ENCODE data around the gene ANKS1A.

Gene ANKS1A

GRCh38 chr6:35044761-35045421 lies 155.8 kb downstream of the ANKS1A start:
- no peak for DNase-seq

- DNase-seq = no peak
Measured at GRCh38 chr6:35046103-35046502, 157.0 kb downstream of the ANKS1A start.

DNA sequence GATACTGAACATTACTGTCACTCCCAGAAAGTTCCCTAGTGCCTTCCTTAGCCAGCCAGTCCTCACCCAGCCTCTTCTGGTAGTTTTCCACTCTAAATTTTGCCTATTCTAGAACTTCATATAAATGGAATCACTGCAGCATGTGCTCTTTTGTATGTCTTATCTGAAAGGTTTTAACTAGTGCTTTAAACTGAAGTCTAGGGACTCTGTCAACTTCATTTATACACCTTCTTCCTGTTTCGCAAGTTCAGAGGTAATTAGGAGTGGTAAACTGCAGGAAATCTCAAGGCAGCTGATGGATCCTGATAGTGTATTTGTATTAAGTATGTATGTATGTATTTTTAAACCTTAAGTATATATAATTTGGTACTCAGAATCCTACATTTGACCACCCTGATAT lies 157.8 kb downstream of the ANKS1A start:
- DNase-seq = peak in 1 of 2 donors; percentile 21

GRCh38 chr6:35047265-35048011 lies 158.4 kb downstream of the ANKS1A start:
- DNase-seq = no peak

DNA sequence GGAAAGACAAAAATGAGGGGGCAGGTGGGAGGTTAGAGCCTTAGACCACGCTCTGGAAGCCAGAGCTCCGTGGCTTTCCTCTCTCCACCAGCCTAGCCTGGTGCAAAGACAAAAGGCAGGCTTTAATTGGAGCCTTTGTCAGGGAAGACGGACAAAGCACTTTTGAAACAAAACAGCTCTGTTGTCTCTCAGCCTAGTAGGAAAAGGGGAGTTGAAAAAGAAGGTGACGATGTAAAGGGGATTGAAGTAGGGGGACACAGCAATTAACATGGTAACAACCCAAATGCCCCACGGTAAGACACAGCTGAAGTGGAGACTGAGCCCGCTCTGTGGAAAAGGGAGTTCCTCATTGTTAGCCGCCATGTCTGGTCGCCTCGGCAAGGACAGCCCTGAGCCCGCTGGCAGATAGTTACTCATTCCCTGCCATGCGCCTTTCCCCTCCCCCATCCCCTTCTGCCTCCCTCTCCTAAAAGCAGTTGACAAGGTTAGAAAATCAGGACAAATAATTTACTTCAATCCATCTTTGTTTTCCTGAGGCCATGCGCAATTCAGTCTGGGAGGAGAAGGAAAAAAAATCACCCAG lies 159.1 kb downstream of the ANKS1A start:
- peak; percentile 77 to 88 for DNase-seq

- DNase-seq = peak; percentile 75 to 77
Measured at GRCh38 chr6:35048631-35049083, 159.6 kb downstream of the ANKS1A start.

- no peak for DNase-seq
Measured at GRCh38 chr6:35049156-35049735, 160.2 kb downstream of the ANKS1A start.

DNA sequence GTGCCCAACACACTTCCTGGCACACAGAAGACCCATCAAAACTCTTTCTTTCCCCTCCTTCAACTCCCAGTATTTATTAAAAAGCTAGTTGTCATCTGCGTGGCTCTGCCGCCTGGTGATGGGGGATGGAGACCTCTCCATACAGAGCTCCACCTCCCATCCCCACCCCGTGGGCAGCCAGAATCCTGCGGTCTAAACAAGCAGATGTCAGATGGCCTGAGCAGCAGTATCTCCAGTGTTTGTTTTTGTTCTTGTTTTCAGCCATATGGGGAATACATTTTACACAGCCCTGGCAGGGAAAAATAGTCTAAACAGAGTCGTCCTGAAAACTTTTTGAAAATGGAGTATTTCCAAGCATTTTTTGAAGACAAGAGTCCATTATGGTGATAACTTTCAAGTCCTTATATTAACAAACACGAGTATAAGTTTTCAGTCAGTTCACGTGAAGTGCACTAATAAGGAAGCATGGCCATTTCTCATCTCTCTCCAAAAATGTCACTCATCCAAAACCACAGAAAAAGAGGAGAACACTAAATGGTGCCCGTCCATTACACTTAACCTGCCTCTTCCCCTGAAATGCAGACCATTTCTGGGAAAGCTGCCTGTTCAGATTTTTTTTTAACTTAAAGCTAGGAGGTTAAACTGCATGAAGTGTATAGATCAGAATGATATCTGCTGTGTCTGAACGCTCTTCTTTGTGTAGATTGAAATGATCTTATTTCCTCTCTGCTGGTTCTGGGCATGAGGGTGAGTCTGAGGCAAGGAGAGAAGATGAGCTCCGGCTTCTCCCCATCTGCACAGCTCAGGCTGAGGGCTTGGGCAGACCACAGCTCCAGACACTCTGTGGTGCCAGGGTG lies 161.1 kb downstream of the ANKS1A start:
- DNase-seq = peak in 1 of 2 donors; percentile 60

DNA sequence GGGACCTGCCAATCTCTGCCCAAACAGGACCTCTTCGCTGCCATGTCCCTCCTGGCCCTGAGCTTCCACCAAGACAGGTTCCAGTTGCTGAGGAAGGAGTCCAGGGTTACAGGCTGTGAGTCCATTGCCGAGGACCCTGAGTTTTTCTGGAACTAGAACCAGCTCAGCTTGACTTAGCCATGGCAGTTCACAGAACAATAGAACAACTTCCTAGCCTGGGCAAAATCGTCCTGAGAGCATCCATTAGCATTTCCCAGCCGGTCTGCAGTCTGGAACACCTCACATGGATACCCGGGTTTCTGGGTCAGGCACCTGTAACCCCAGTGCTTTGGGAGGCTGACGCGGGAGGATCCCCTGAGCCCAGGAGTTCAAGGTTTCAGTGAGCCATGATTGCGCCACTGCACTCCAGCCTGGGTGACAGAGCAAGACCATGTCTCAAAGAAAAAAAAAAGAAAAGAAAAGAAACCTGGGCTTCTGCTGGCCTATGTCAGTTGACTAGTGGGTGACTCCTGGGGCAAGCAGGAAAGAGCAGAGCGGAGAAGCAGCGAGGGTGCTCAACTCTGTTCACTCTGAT lies 161.8 kb downstream of the ANKS1A start:
- no peak for DNase-seq

DNA sequence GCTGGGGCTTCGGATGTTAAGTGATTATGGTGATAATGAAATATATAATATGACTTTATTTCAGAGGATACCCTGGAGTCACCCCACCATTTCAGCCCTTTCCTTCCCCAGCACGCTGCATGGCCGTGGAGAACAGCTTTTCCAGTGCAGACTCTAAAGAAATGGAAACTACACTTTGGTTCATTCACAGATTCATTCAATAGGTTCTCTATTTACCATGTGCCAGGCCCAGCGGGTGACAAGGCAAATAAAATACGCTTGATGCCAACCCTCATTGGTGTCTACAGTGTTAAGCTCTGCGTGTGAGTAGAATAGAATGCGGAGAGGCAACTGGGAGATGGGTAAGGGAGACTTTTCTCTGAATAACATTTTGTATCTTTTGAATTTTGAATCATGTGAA lies 162.3 kb downstream of the ANKS1A start:
- peak in 1 of 2 donors; percentile 25 for DNase-seq

DNA sequence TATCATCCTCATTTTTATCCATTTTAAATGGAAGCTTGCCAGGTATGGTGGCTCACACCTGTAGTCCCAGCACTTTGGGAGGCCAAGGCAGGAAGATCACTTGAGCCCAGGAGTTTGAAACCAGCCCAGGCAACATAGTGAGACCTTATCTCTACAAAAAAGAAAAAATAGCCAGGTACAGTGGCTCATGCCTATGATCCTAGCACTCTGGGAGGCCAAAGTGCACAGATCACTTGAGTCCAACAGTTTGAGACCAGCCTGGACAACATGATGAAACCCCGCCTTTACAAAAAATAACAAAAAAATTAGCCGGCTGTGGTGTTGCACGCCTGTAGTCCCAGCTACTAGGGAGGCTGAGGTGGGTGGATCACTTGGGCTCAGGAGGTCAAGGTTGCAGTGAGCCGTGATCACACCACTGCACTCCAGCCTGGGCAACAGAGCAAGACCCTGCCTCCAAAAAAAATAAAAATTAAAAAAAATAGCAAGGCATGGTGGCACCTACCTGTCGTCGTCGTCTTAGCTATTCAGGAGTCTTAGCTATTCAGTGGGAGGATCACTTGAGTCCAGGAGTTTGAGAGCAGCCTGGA lies 163.0 kb downstream of the ANKS1A start:
- no peak for DNase-seq

DNA sequence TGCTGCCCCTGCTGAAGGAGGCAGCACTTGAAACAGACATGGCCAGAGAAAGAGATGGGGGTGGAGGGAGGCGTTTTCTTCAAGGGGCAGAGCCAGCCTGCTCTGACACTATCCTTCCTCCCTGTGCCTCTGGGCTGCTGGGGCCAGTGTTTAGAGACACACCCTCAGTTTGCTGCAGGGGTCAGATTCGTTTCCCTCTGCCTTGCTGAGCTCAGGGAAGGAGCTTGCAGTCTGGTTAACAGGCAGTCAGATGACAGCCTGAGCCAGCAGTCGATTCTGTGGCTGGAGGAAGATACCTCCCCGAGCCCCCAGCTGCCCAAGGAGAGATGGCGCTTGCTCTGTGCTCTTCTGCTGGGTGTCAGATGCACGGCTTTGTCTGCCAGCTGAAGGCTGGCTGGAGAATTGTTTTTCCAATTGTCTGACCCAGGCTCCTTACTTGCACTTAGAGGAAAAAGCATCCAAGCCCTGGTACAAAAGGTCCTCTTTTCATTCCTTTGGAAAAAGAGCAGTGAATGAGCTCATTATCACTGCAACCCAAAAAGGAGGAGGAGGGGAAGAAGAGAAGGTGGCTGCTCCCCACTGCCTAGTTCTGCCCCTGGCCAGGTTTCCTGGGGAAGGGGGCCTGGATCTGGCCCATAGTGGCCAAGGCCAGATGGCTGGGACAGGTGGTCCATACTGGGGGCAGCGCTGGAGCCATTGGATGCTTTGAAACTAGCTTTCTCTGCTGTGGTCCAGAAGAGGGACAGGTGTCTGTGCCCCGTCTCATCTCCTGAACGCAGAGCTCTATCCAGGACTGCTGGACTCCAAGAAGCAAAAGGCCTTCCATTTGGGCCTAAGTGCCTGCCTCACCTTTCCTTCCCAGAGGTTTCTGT lies 163.9 kb downstream of the ANKS1A start:
- DNase-seq = peak; percentile 53 to 59

DNA sequence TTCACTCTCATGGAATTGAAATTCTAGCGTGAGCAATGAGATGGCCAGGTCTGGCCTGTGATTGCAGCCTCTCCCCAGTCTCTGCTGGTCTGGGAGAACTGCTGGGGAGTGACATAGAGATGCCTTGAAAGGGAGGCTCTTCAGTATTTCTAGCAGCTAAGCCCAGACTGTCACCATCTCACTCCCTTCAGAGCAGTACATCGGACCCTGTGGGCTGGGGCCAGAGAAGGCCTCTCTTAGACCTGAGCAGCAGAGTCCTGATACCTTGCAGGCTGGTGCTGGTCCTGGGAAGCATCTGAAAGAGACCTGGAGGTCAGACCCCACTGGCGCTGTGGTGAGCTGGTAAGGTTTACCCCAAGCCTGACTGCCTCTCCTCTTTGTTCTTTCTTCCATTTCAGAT lies 164.6 kb downstream of the ANKS1A start:
- no peak for DNase-seq

DNA sequence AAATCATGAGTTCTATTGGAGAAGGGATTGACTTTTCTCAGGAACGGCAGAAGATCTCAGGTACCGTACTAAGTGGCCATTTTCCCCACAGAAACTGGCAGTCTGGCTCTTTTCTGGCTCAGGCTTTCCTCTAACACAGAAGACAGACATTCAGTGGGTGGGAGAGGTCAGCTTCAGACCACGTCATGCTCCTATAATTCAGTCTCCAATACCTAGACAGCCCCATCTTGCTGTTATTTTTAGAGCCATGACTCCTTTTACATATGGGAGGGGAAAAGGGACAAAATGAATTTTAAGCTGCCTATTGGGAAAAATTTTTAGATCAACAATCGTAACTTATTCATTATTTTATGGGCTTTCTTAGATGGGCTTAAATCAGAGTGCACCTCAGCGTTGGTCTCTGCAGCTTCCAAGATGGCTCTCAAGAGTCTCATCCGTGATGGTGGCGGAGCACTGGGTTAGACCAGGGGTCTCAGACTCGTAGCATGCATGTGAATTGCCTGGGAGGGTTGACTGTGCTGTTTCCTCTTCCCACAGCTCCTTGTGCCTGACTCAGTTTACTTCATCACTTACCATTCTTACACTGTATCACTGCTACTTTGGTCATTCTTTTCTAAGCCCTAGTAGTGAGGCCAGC lies 165.2 kb downstream of the ANKS1A start:
- DNase-seq = no peak

GRCh38 chr6:35054743-35055130 lies 165.7 kb downstream of the ANKS1A start:
- no peak for DNase-seq

DNA sequence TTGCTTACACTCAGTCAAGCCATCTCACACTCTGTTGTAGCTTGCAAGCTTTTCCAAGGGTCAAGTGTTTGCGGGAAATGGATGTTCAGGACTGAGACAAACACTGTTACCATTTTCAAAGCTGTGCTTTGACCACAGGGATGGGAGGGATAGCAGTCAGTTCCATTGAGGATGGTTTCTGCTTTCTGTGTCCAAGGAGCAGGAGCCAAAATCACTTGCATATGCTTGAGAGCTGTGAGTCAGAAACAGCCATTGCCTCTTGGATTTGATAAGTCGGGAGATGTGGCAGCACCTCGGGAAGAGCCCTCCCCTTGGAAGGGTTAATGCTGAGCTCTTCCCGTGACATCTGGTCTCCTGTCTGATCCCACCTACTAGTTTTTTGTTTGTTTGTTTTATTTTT lies 166.8 kb downstream of the ANKS1A start:
- no peak for DNase-seq

- DNase-seq = no peak
Measured at GRCh38 chr6:35056952-35057351, 167.9 kb downstream of the ANKS1A start.

- DNase-seq = peak in 1 of 2 donors; percentile 12
Measured at GRCh38 chr6:35057449-35058357, 168.6 kb downstream of the ANKS1A start.

DNA sequence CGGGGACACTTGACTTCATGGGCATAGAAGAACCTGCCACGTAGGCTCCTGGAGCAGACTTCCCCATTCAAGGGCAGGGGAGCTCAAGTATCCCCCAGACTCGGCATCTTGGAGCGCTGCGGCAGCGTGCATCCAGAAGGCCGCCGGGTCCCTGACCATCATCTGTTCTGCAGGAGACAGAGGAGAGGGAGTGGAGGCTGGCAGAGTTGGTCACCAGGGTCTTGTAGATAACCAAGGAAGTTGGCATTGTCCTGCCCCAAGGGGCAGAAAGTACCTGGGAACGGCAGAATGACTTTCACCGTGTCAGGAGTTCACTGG lies 169.3 kb downstream of the ANKS1A start:
- DNase-seq = no peak

Data from hippocampal formation (tissue), 2 donors.